Measurements from ENCODE around the gene CHRD.

The CHRD gene

DNA sequence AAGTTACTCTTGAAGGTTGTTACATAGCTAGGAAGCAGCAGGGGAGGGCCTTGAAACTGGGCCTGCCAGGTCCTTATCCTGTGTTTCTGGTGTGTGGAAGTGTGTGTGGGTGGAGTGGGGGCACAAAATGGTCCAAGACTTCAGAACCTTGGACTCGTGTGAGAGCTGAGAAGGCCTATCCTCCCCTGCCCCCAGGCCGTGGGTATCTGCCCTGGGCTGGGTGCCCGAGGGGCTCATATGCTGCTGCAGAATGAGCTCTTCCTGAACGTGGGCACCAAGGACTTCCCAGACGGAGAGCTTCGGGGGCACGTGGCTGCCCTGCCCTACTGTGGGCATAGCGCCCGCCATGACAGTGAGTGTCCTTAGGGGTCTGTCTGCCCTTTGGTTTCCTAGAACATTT is 4.5 kb downstream of the CHRD start:
- DNase-seq: no peak

DNA sequence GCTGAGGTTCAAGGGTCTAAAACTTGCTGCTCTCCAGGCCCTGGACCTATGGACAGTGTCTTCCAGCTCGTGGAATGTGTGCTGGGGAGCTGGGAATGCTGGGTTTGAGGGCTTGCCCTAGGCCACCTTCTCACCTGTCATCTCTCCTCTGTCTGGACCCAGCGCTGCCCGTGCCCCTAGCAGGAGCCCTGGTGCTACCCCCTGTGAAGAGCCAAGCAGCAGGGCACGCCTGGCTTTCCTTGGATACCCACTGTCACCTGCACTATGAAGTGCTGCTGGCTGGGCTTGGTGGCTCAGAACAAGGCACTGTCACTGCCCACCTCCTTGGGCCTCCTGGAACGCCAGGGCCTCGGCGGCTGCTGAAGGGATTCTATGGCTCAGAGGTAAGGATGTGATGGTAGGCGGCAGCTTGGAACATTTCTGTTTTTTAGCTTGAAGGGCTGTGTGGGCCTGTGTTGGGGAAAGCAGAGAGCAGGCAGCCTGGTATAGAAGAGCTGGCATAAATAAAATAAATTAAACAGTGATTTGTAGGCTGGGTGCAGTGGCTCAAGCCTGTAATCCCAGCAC is 5.1 kb downstream of the CHRD start:
- no peak for DNase-seq

GRCh38 chr3:184386047-184386806 is 6.4 kb downstream of the CHRD start:
- no peak for DNase-seq

DNA sequence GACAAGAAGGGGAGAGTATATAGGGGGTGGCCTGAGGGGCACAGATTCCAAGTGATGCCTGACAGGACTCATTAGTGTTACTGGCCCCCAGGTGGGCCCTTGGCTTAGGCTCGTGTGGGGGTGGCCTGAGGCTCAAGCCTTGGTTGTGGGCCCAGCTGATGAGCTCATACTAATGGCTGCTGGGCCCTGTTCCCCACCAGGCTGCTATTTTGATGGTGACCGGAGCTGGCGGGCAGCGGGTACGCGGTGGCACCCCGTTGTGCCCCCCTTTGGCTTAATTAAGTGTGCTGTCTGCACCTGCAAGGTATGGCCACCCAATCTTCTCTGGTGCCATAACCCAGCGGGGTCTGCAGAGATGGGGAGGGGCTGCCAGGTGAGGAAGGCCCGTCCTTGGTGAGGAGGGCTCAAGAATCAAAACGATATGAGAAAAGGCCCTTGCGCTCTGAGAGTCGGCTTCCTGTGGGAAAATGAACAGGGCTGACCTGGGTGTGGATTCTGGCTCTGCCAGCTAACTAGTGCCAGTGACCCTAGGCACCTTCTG is 7.4 kb downstream of the CHRD start:
- no peak for DNase-seq

- no peak for DNase-seq
Measured at GRCh38 chr3:184388164-184388935, 8.5 kb downstream of the CHRD start.

DNA sequence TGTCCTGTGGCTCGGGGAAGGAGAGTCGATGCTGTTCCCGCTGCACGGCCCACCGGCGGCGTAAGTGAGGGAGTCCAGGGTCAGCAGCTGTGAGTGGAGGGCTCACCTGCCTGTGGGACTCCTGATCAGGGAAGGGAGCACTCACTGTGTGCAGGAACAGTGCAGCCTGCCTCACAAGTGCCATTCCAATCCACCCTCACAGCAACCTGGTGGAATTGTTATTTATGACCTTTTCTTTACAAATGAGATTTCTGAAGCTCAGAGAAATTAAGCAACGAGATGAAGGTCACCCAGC is 9.0 kb downstream of the CHRD start:
- no peak for DNase-seq

GRCh38 chr3:184389384-184389783 is 9.5 kb downstream of the CHRD start:
- no peak for DNase-seq

GRCh38 chr3:184389935-184390528 is 10.2 kb downstream of the CHRD start:
- DNase-seq: no peak

GRCh38 chr3:184391266-184391665 is 11.4 kb downstream of the CHRD start:
- DNase-seq: no peak

DNA sequence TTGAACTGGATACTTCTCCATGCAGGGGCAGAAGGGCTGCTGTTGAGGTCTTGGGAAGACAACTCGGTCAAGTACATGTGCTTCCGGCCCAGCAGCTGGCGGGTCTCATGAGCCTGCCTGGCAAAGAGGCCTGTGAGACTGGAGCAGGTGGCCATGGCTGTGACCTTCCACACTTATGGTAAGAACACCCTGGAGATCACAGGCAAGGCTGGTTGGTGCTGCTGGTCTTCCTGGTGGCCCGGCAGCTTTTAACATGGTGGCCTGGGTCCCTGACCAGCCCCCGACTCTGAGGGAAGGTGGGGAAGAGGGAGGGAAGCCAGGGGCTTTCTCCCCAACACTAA is 15.4 kb downstream of the CHRD start:
- DNase-seq: no peak

DNA sequence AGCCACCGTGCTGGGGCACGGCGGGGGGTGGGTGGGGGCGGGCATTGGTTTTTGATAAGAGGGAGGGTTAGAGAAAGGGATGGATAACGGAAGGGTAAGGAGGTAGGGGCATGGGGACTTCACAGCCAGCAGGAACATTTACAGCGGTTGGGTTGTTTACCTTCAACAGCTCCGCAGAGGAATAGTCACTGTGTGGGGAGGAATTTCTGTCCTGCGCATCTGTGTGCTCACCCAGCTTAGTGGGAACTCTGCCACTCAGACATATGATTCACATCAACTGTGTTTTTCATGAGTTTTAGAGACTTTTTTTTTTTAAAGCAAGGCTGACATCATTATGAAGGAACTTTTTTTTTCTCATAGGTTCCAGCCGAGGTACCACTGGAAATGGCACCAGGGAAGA is 19.6 kb downstream of the CHRD start:
- no peak for DNase-seq

DNA sequence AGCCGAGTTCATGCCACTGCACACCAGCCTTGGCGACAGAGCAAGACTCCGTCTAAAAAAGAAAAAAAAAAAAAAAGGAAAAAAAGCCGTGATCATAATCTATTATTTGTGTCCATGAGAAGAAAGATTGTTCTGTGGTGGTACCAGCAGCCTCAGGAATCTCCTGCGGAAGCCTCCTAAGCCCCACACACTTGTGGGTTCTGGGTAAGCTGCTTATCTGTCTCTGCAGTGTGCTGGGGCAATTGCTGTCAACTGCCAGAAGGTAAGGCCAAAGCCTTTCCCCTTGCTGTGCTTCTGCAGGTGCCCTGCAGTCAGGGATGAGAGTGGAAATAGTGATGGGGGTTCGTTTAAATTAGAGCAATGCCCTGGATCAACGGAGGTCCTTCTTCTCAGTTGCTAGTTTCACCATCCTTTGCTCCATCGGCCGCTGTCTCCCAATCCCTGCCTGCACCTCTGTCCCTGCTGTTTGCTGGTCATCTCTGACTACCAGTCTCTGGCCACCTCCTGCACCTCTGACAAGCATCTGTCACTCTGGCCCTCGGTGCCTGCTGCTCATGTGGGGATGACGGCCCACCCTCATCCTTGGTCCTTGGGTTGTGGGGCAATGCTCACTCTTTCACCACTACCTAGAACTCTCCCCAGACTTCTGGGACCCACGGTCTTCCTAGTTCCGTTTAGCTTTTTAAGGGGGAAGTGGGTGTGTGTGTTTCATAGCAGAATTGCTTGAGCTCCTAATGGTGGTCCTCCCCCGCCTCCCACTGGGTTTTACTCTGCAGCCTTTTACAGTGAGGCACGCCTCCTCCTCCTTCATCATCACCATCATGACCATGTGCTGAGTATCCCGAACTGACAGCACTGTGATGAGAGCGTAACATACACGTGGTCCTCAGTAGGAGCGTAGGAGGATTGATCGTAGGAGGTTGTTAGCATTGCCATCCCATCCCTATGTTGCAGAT is 25.5 kb downstream of the CHRD start:
- peak; percentile 4 for DNase-seq

GRCh38 chr3:184409331-184409926 is 29.6 kb downstream of the CHRD start:
- no peak for DNase-seq

DNA sequence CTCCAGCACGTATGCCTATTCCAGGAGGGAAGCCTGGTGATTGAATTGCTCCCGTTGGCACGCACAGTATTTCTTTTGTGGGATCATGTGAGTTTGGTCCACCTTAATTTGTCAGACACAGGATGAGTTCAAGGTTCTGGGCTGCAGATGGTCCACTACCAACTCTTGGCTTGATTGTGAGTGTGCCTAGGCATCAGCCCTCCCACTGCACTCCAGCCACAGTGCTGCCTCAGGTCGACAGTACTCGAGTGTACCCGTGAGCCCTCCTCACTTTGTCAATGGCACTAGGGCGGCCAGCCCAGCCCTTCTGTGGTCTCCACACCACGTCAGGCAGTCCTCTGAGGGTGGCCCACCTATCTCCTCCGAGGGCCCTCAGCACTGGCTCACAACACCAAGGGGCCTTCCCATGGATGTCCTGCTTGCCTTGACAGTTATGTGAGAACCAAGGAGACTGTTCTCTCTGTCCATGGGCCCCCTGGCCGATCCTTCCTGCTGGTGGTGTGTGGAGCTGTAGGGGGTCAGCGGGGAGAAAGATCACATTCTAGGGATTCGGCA is 30.2 kb downstream of the CHRD start:
- DNase-seq: no peak

DNA sequence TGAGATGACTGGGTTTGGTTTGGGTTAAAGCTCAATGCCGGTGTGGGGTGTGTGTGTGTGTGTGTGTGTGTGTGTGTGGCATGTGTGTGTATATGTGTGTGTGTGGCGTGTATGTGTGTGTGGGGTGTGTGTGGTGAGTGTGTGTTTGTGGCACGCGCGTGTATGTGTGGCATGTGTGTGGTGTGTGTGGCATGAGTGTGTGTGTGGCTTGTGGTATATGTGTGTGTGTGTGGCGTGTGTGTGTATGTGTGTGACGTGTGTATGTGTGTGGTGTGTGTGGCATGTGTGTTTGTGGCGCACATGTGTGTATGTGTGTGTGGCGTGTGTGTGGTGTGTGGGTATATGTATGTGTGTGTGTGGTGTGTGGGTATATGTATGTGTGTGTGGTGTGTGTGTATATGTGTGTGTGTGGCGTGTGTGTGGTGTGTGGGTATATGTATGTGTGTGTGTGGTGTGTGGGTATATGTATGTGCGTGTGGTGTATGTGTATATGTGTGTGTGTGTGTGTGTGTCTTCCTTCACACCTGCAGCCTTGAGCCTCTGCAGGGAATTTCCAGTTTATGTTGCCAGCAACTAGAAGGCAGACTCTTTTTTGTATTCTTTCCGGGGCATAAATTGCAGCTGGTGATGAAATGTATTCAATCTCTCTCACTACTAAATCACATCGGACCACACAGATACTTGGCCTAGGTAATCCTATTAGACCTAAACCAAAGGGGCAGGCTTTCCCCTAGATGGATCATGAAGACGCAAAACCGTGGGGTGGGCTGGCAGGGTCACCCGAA is 34.8 kb downstream of the CHRD start:
- no peak for DNase-seq

DNA sequence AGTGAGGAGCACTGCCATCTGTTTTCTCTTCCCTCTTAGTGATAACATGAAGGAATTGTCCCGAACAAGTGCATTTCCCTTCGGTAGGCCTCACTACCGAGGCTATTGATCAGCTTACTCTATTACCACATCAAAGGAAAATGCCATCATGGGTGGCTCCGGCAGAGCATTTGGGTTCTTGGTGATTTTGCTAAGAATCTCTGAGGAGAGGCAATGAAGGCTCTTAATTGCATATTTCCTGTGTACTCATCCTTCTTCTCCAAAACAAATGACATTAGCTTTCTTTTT is 35.3 kb downstream of the CHRD start:
- DNase-seq: no peak

- DNase-seq: peak; percentile 63
Measured at GRCh38 chr3:184417619-184418327, 37.9 kb downstream of the CHRD start.

GRCh38 chr3:184419171-184419570 is 39.3 kb downstream of the CHRD start:
- DNase-seq: no peak

DNA sequence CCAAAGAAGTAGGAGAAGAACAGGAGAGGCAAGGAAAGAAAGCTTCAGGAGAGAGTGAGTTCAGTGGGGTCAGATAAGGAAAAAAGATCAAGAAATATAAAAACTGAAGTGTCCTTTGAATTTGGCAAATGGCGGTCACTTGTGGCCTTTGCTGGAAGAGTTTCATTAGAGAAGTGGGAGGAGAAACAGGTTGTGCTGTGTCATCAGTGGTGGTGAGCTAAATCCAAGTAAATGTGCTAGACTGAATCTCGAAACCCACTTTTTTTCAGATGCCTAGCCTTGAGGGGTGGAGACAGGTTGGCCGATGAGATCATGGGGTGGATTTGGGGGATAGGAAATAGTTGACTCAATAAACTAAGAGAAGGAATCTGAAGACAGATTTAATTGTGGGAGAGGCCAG is 43.7 kb downstream of the CHRD start:
- DNase-seq: no peak

GRCh38 chr3:184426691-184427141 is 46.9 kb downstream of the CHRD start:
- no peak for DNase-seq
